Panc1 (cell line): ENCODE data around the gene TMEM131. TPM values are rescaled to one million over a fixed set of nuclear protein-coding genes. Genes with fewer than 3 reads are reported as not detected.

Source experiments
- ATAC-seq: fragments of 200-7000 bp; cut with Tn5 transposase; 2 replicates; pipeline ENCODE4 v1.9.1; 2020; ENCODE audit warnings: mild to moderate bottlenecking, moderate library complexity
- BruUV-seq: library from RNA; stranded (reverse); fragments of 400-500 nt; replicated peaks from 2 replicates; lab custom pipeline; 2021; lab: Mats Ljungman, UMichigan
- CTCF ChIA-PET: fragments of 300-600 bp; sonication (Branson Sonifier 250); formaldehyde crosslinking; loops from one replicate; lab custom pipeline; 2022; ENCODE audit warnings: antibody characterized with exemption; lab: Charles Lee
- POLR2A ChIA-PET: fragments of 300-600 bp; sonication (Branson Sonifier 250); formaldehyde crosslinking; loops from one replicate; lab custom pipeline; 2022; ENCODE audit warnings: antibody characterized with exemption; lab: Charles Lee
- DNase-seq: peaks from one replicate; pipeline ENCODE4 v3.0.0-alpha.2; 2010; ENCODE audit warnings: low read depth, low spot score
- H3K27ac ChIP-seq: 2 replicates; pipeline ENCODE4 v1.5.1; 2011; ENCODE audit warnings: mild to moderate bottlenecking, low read length, inconsistent platforms
- H3K27me3 ChIP-seq: fragments of 200-500 bp; sonication (Bioruptor generic); 2 replicates; pipeline ENCODE4 v1.6.0; 2014; ENCODE audit warnings: low read length, inconsistent platforms; ENCODE audit not compliant: control insufficient read depth, insufficient read depth
- H3K36me3 ChIP-seq: fragments of 200-500 bp; sonication (Bioruptor generic); 2 replicates; pipeline ENCODE4 v1.5.1; 2014; ENCODE audit warnings: inconsistent platforms, mild to moderate bottlenecking, low read length, moderate library complexity; ENCODE audit not compliant: control insufficient read depth, insufficient read depth
- H3K4me1 ChIP-seq: 2 replicates; pipeline ENCODE4 v1.5.1; 2011; ENCODE audit warnings: inconsistent platforms, mild to moderate bottlenecking, low read length, moderate library complexity; ENCODE audit not compliant: control insufficient read depth, insufficient read depth
- H3K4me3 ChIP-seq, 2 experiments: 2 replicates each; pipeline ENCODE4 v1.5.1; 2011 to 2012; ENCODE audit warnings: low read depth in 2 of 2, low read length in 2 of 2, mild to moderate bottlenecking in 2 of 2, inconsistent platforms in 1 of 2, moderate library complexity in 1 of 2
- H3K9me3 ChIP-seq: fragments of 200-500 bp; sonication (Bioruptor generic); 2 replicates; pipeline ENCODE4 v1.5.1; 2014; ENCODE audit warnings: low read depth, mild to moderate bottlenecking, inconsistent platforms, low read length, moderate library complexity; ENCODE audit not compliant: control insufficient read depth, insufficient read depth
- CTCF ChIP-seq: fragments of 450-650 bp; IDR thresholded peaks from 2 replicates; pipeline ENCODE4 v1.5.1; 2017; ENCODE audit warnings: mild to moderate bottlenecking
- POLR2AphosphoS5 ChIP-seq: IDR thresholded peaks from 2 replicates; pipeline ENCODE4 v1.6.1; 2012; ENCODE audit warnings: mild to moderate bottlenecking, low read depth, low read length, moderate library complexity
- REST ChIP-seq, 2 experiments: IDR thresholded peaks; 2 replicates each; pipeline ENCODE4 v1.6.1; 2011 to 2012; ENCODE audit warnings: low read depth in 2 of 2, control low read depth in 1 of 2, low read length in 1 of 2, mild to moderate bottlenecking in 1 of 2, moderate library complexity in 1 of 2; ENCODE audit not compliant: insufficient read depth in 1 of 2
- SIN3A ChIP-seq: IDR thresholded peaks from 2 replicates; pipeline ENCODE4 v1.6.1; 2012; ENCODE audit warnings: low read depth, mild to moderate bottlenecking, low read length, moderate library complexity, borderline replicate concordance; ENCODE audit not compliant: insufficient read depth
- TCF7L2 ChIP-seq: IDR thresholded peaks from 2 replicates; pipeline ENCODE4 v1.6.1; 2011; ENCODE audit warnings: mild to moderate bottlenecking, low read depth, low read length, inconsistent platforms
- in situ Hi-C: cut with HindIII; loops from 2 replicates; pipeline ENCODE4 v1.10.0; 2016; ENCODE audit warnings: low sequenced_read_pairs, low pct_unique_long_range_greater_than_20kb
- intact Hi-C: fragments of 100-400 bp; cut with micrococcal nuclease; formaldehyde crosslinking; loops from one replicate; pipeline ENCODE4 v1.10.0; 2022; ENCODE audit not compliant: unreplicated experiment
- total RNA-seq: library from RNA; stranded (reverse); gene quantifications from one replicate; pipeline ENCODE4 v1.2.1, GENCODE V29; 2021; ENCODE audit not compliant: unreplicated experiment

Gene TMEM131
- total RNA-seq, 1 experiment from 2014 or later = 43.4 TPM

- ATAC-seq (no peak), DNase-seq (no peak)
- ChIA-PET POLR2A (no interaction called here), CTCF (no interaction called here)
- H3K27ac ChIP-seq = no peak overlapping the region
- no peaks in the 10 kb centered on the region for H3K4me1 ChIP-seq
- no peaks in the 10 kb centered on the region for H3K36me3 ChIP-seq
- no peak for TF ChIP-seq SIN3A
- no peak for TF ChIP-seq TCF7L2
- TF ChIP-seq POLR2AphosphoS5 = no peak
- TF ChIP-seq CTCF = no peak
- TF ChIP-seq REST (IDR thresholded peaks at IDR 0.05; ENCODE audit: insufficient read depth in 1 of 2, low read depth in 2 of 2, low read length in 1 of 2) = no peak
- intact Hi-C loops = no loop called here
- H3K9me3 ChIP-seq = no peaks in the 10 kb centered on the region
- no peak overlapping the region for H3K4me3 ChIP-seq
- in situ Hi-C loops = no loop called here
- no TSS peak for BruUV-seq
- no peaks in the 10 kb centered on the region for H3K27me3 ChIP-seq
These were observed 273.5 kb downstream of the TMEM131 start for GRCh38 chr2:97722227-97722626.

- POLR2A ChIA-PET = no interaction called here
- ATAC-seq = no peak
- TF ChIP-seq CTCF = no peak
- TF ChIP-seq POLR2AphosphoS5 = no peak
- TF ChIP-seq SIN3A = no peak
- TF ChIP-seq REST (IDR thresholded peaks at IDR 0.05; ENCODE audit: insufficient read depth in 1 of 2, low read depth in 2 of 2, low read length in 1 of 2) = no peak
- no peak for TF ChIP-seq TCF7L2
These were observed 275.0 kb downstream of the TMEM131 start for GRCh38 chr2:97720746-97721145.

More at GRCh38 chr2:97720746-97721145, 275.0 kb downstream of the TMEM131 start:
- DNase-seq = no peak
- Histone ChIP-seq H3K9me3 (no peaks in the 10 kb centered on the region), H3K36me3 (no peaks in the 10 kb centered on the region), H3K4me3 (no peak overlapping the region), H3K4me1 (no peaks in the 10 kb centered on the region), H3K27ac (no peak overlapping the region), H3K27me3 (no peaks in the 10 kb centered on the region)
- in situ Hi-C loops = no loop called here
- CTCF ChIA-PET = no interaction called here
- intact Hi-C loops = no loop called here
- no TSS peak for BruUV-seq
